Colonic mucosa (tissue), 4 donors: ENCODE data around the gene GNMT. TPM values are rescaled to one million over a fixed set of nuclear protein-coding genes. Genes with fewer than 3 reads are reported as not detected.
A peak's percentile ranks its signal among the peaks of the same experiment; 100 is the strongest.

Source experiments
- DNase-seq: peaks from one replicate; pipeline ENCODE4 v3.0.0-alpha.2; 2020
- H3K27ac ChIP-seq: fragments of 200-600 bp; one replicate; pipeline ENCODE4 v1.8.0; 2021
- H3K27me3 ChIP-seq: fragments of 200-600 bp; one replicate; pipeline ENCODE4 v1.8.0; 2021
- H3K36me3 ChIP-seq: fragments of 200-600 bp; one replicate; pipeline ENCODE4 v1.8.0; 2021
- H3K4me1 ChIP-seq: fragments of 200-600 bp; one replicate; pipeline ENCODE4 v1.8.0; 2021; ENCODE audit warnings: mild to moderate bottlenecking
- H3K4me3 ChIP-seq: fragments of 200-600 bp; one replicate; pipeline ENCODE4 v1.8.0; 2021
- H3K9ac ChIP-seq, 2 donors: one replicate each; pipeline ENCODE4 v1.7.0; 2013; ENCODE audit warnings: control low read depth in 2 of 2, low read depth in 2 of 2, low read length in 2 of 2
- H3K9me3 ChIP-seq: fragments of 200-600 bp; one replicate; pipeline ENCODE4 v1.8.0; 2021
- intact Hi-C: fragments of 100-400 bp; cut with DNase I; formaldehyde crosslinking; loops from one replicate; pipeline ENCODE4 v1.14.1; 2022
- total RNA-seq, 2 donors: library from RNA; stranded (reverse); fragmentation: NEBNext Ultra II Directional in 1 of 2; extraction: Animal tissue kit (Norgen Biotek cat#: 25700) in 1 of 2; gene quantifications; one replicate each; pipeline ENCODE4 v1.2.1, GENCODE V29; 2021
- TF ChIP-seq, protein P1 (sequence below): fragments of 200-600 bp; IDR thresholded peaks from one replicate; pipeline ENCODE4 v1.8.0; 2022; ENCODE audit warnings: antibody characterized with exemption, mild to moderate bottlenecking
- donor health status: healthy.
- donor health status: DM: no; HTN: no; CAD: no.
- donor health status: DM: no; HTN: no; CAD: no.

GNMT gene
- total RNA-seq, 2 donors from 2014 or later = 0.96 TPM; not detected in 1

DNA sequence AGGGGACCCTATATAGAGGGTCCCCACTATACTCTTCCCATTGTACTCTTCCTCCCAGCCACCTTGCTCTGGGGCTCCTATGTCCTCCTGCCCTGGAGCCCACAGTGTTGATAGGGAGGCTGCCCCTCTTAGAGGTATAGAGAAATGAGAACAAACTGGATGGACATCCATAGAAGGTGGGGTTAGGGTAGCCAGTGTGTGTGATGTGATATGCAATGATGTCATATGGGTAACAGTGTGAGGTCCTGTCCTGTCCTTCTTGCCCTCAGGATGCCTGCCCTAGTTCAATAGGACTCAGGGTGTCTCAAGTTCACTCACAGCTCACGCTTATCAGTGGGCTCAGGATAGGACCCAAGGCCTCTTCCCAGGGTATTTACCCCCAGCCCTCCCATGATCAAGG lies 44.3 kb upstream of the GNMT start:
- TF ChIP-seq, protein P1, sequence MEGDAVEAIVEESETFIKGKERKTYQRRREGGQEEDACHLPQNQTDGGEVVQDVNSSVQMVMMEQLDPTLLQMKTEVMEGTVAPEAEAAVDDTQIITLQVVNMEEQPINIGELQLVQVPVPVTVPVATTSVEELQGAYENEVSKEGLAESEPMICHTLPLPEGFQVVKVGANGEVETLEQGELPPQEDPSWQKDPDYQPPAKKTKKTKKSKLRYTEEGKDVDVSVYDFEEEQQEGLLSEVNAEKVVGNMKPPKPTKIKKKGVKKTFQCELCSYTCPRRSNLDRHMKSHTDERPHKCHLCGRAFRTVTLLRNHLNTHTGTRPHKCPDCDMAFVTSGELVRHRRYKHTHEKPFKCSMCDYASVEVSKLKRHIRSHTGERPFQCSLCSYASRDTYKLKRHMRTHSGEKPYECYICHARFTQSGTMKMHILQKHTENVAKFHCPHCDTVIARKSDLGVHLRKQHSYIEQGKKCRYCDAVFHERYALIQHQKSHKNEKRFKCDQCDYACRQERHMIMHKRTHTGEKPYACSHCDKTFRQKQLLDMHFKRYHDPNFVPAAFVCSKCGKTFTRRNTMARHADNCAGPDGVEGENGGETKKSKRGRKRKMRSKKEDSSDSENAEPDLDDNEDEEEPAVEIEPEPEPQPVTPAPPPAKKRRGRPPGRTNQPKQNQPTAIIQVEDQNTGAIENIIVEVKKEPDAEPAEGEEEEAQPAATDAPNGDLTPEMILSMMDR = no peak
- intact Hi-C loops = no loop called here
- Histone ChIP-seq H3K27ac (no peak overlapping the region), H3K9ac (no peak overlapping the region), H3K4me1 (no peaks in the 10 kb centered on the region), H3K9me3 (no peaks in the 10 kb centered on the region), H3K36me3 (no peaks in the 10 kb centered on the region), H3K4me3 (no peak overlapping the region), H3K27me3 (peaks cover 6% of the 10 kb centered on the region)
- DNase-seq = no peak

DNA sequence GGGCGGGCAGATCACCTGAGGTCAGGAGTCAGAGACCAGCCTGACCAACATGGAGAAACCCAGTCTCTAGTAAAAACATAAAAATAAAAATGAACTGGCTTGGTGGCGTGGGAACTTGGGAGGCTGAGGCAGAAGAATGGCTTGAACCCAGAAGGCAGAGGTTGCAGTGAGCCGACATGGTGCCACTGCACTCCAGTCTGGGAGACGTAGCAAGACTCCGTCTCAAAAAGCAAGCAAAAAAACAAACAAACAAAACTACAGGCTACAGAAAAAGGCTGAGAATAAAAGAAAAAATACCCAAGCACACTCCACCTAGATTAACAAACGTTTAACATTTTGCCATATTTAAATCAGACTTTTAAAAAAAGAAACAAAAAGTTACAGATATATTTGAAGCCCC lies 38.8 kb upstream of the GNMT start:
- Histone ChIP-seq H3K36me3 (no peaks in the 10 kb centered on the region), H3K27ac (no peak overlapping the region), H3K27me3 (no peaks in the 10 kb centered on the region), H3K4me1 (no peaks in the 10 kb centered on the region), H3K9ac (no peak overlapping the region), H3K9me3 (no peaks in the 10 kb centered on the region), H3K4me3 (no peak overlapping the region)
- no peak for DNase-seq
- TF ChIP-seq, protein P1 = no peak
- intact Hi-C loops = no loop called here

DNA sequence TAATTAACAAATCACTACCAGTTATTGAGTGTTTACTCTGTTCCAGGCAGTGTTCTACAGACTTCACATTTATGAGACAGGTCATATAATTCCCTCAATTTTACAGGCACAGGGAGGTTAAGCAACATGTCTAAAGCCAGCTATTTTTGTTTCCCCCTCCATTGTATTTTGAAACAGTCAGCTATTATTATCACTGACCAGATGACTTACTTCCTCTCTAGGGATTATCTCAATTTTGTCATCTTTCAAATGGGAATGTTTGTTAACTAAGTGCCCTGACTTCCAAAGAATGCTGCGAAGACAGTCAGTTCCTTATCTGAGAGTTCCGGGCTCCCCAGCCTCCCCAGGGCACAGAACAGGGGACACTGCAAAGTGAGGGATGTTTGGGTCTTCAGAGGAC lies 36.9 kb upstream of the GNMT start:
- intact Hi-C loops = no loop called here
- H3K9ac ChIP-seq = no peak overlapping the region
- H3K36me3 ChIP-seq = no peaks in the 10 kb centered on the region
- TF ChIP-seq, protein P1 = no peak
- H3K27ac ChIP-seq = no peak overlapping the region
- H3K9me3 ChIP-seq = no peaks in the 10 kb centered on the region
- H3K4me1 ChIP-seq = no peaks in the 10 kb centered on the region
- no peaks in the 10 kb centered on the region for H3K27me3 ChIP-seq
- no peak for DNase-seq
- no peak overlapping the region for H3K4me3 ChIP-seq

DNA sequence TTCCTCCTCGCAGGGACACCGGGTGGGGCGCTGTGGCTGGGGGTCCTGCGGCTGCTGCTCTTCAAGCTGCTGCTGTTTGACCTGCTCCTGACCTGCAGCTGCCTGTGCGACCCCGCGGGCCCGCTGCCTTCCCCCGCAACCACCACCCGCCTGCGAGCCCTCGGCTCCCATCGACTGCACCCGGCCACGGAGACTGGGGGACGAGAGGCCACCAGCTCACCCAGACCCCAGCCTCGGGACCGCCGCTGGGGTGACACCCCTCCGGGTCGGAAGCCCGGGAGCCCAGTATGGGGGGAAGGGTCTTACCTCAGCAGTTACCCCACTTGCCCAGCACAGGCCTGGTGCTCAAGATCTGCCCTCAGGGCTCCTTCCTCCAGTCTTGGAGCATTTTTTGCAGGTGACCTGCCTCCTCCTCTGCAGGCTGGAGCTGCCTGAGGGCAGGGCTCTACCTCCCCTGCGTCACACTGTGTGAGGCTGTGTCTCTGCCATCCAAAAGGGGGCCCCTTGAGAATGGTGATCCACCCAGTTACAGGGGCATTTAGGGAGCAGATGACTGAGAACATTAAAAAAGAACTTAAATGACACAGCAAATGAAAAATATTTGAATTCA lies 35.2 kb upstream of the GNMT start:
- no peak overlapping the region for H3K27ac ChIP-seq
- no peak overlapping the region for H3K9ac ChIP-seq
- no peaks in the 10 kb centered on the region for H3K9me3 ChIP-seq
- no peaks in the 10 kb centered on the region for H3K36me3 ChIP-seq
- intact Hi-C loops = no loop called here
- H3K27me3 ChIP-seq = no peaks in the 10 kb centered on the region
- H3K4me1 ChIP-seq = peaks cover under 1% of the 10 kb centered on the region
- no peak overlapping the region for H3K4me3 ChIP-seq
- no peak for DNase-seq
- TF ChIP-seq, protein P1 = no peak

DNA sequence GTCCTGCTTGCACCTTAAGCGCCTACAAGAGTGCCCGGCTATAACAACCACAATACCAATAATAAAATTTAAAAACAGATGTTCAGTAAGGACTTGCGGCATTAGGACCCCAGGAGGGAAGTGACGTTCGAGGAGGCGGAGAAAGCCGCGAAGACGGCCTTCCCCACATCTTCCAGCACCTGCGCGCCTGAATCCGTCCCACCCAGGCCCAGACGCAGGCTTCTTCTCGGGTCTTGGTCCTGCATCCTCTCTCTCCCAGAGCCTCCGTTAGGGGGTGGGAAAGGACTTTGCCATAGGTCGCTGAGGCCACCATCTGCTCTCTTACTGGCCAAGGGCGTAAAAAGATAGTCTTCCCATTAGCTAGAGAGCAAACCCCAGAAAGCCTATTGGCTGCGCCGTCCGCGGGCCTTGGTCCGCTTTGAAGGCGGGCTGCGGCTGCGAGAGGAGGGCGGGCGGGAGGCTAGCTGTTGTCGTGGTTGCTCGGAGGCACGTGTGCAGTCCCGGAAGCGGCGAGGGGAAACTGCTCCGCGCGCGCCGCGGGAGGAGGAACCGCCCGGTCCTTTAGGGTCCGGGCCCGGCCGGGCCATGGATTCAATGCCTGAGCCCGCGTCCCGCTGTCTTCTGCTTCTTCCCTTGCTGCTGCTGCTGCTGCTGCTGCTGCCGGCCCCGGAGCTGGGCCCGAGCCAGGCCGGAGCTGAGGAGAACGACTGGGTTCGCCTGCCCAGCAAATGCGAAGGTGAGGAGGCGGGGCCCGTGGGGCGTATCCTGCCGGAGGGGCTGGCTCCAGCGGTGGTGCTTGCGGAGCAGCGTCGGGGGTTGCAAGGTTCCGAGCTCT lies 31.4 kb upstream of the GNMT start, which contains the start of gene CNPY3:
CNPY3 (plus strand) TSS at position 495 of the 835 bp plus-strand sequence; CDS start at position 586, 91 bp downstream.
- TF ChIP-seq, protein P1 = no peak
- Histone ChIP-seq H3K4me3 (peak within 1 kb of the TSS; percentile 70), H3K9ac (peak within 1 kb of the TSS; percentile 70 to 90), H3K4me1 (peaks cover 6% of the 10 kb centered on the region), H3K27ac (peak within 1 kb of the TSS; percentile 95), H3K36me3 (peaks cover 3% of the 10 kb centered on the region), H3K27me3 (no peaks in the 10 kb centered on the region), H3K9me3 (no peaks in the 10 kb centered on the region)
- peak; percentile 94 for DNase-seq
- intact Hi-C loops = no loop called here
